Osteoblast (primary cell): ENCODE results near the gene CBX2. TPM values are rescaled to one million over a fixed set of nuclear protein-coding genes. Genes with fewer than 3 reads are reported as not detected.

Experiments used
- DNase-seq: peaks from one replicate; pipeline ENCODE4 v3.0.0; 2011; ENCODE audit warnings: low spot score, mixed read lengths; ENCODE audit not compliant: insufficient read length; ENCODE audit errors: missing footprints
- H2AFZ ChIP-seq: 2 replicates; pipeline ENCODE4 v1.6.0; 2011; ENCODE audit warnings: mild to moderate bottlenecking, low read length
- H3K27ac ChIP-seq: 2 replicates; pipeline ENCODE4 v1.5.1; 2011; ENCODE audit warnings: mild to moderate bottlenecking, low read depth, low read length, moderate library complexity
- H3K27me3 ChIP-seq: 2 replicates; pipeline ENCODE4 v1.6.0; 2012; ENCODE audit warnings: mild to moderate bottlenecking, control low read depth, inconsistent platforms, low read length, moderate library complexity; ENCODE audit not compliant: insufficient read depth
- H3K36me3 ChIP-seq: 2 replicates; pipeline ENCODE4 v1.5.1; 2011; ENCODE audit warnings: mild to moderate bottlenecking, low read length, control low read depth, moderate library complexity; ENCODE audit not compliant: insufficient read depth
- H3K4me1 ChIP-seq: 2 replicates; pipeline ENCODE4 v1.5.1; 2011; ENCODE audit warnings: mild to moderate bottlenecking, low read length, control low read depth, moderate library complexity; ENCODE audit not compliant: insufficient read depth
- H3K4me2 ChIP-seq: 2 replicates; pipeline ENCODE4 v1.6.0; 2011; ENCODE audit warnings: mild to moderate bottlenecking, low read length; ENCODE audit not compliant: insufficient read depth
- H3K4me3 ChIP-seq: fragments of 200-600 bp; sonication (generic); 3 replicates; pipeline ENCODE4 v1.5.1; 2012; ENCODE audit warnings: mild to moderate bottlenecking, low read length, inconsistent platforms; ENCODE audit not compliant: insufficient read depth
- H3K79me2 ChIP-seq: 2 replicates; pipeline ENCODE4 v1.6.0; 2012; ENCODE audit warnings: mild to moderate bottlenecking, low read length, control low read depth, inconsistent platforms; ENCODE audit not compliant: insufficient read depth
- H3K9me3 ChIP-seq: 2 replicates; pipeline ENCODE4 v1.5.1; 2011; ENCODE audit warnings: low read depth, low read length, control low read depth
- H4K20me1 ChIP-seq: 2 replicates; pipeline ENCODE4 v1.6.0; 2012; ENCODE audit warnings: mild to moderate bottlenecking, low read length, control low read depth; ENCODE audit not compliant: insufficient read depth
- CTCF ChIP-seq: IDR thresholded peaks from 2 replicates; pipeline ENCODE4 v1.5.1; 2011; ENCODE audit warnings: mild to moderate bottlenecking, low read depth, low read length, moderate library complexity; ENCODE audit errors: extremely low read depth
- total RNA-seq: library from RNA; depleted of rRNA; stranded (reverse); fragments of >200 nt; gene quantifications from 2 replicates; pipeline ENCODE4 v1.2.3, GENCODE V29; 2012

CBX2 gene
- total RNA-seq, 1 donor: 1.1 TPM

GRCh38 chr17:79755591-79755990 lies 22.4 kb upstream of the CBX2 start:
- H3K27me3 ChIP-seq: peaks cover 4% of the 10 kb centered on the region

GRCh38 chr17:79757140-79757745 lies 20.7 kb upstream of the CBX2 start:
- Histone ChIP-seq H3K27ac (no peak overlapping the region), H3K27me3 (no peaks in the 10 kb centered on the region), H3K4me2 (no peak overlapping the region), H3K4me1 (no peaks in the 10 kb centered on the region), H3K9me3 (no peaks in the 10 kb centered on the region), H2AFZ (no peak overlapping the region), H3K36me3 (no peaks in the 10 kb centered on the region), H3K79me2 (no peaks in the 10 kb centered on the region), H3K4me3 (no peak overlapping the region), H4K20me1 (no peaks in the 10 kb centered on the region)
- TF ChIP-seq CTCF: no peak
- peak; percentile 43 for DNase-seq

More at GRCh38 chr17:79755591-79755990, 22.4 kb upstream of the CBX2 start:
- H3K27ac ChIP-seq: no peak overlapping the region
- no peaks in the 10 kb centered on the region for H3K9me3 ChIP-seq
- H3K79me2 ChIP-seq: no peaks in the 10 kb centered on the region
- H4K20me1 ChIP-seq: no peaks in the 10 kb centered on the region
- H3K36me3 ChIP-seq: no peaks in the 10 kb centered on the region
- no peaks in the 10 kb centered on the region for H3K4me1 ChIP-seq
- TF ChIP-seq CTCF: no peak
- no peak overlapping the region for H2AFZ ChIP-seq
- H3K4me2 ChIP-seq: no peak overlapping the region
- no peak overlapping the region for H3K4me3 ChIP-seq
- no peak for DNase-seq

- H3K4me3 ChIP-seq: no peak overlapping the region
- no peaks in the 10 kb centered on the region for H3K9me3 ChIP-seq
- no peak overlapping the region for H3K4me2 ChIP-seq
- no peaks in the 10 kb centered on the region for H3K4me1 ChIP-seq
- TF ChIP-seq CTCF: no peak
- no peaks in the 10 kb centered on the region for H3K36me3 ChIP-seq
- no peak for DNase-seq
- peaks cover under 1% of the 10 kb centered on the region for H3K27me3 ChIP-seq
- H2AFZ ChIP-seq: no peak overlapping the region
- H4K20me1 ChIP-seq: no peaks in the 10 kb centered on the region
- H3K79me2 ChIP-seq: no peaks in the 10 kb centered on the region
- H3K27ac ChIP-seq: no peak overlapping the region
Measured at GRCh38 chr17:79758271-79758670, 19.7 kb upstream of the CBX2 start.

GRCh38 chr17:79760197-79760906 lies 17.6 kb upstream of the CBX2 start:
- H4K20me1 ChIP-seq: no peaks in the 10 kb centered on the region
- H3K79me2 ChIP-seq: no peaks in the 10 kb centered on the region
- H3K4me2 ChIP-seq: no peak overlapping the region
- no peaks in the 10 kb centered on the region for H3K9me3 ChIP-seq
- no peaks in the 10 kb centered on the region for H3K36me3 ChIP-seq
- H2AFZ ChIP-seq: no peak overlapping the region
- H3K4me1 ChIP-seq: no peaks in the 10 kb centered on the region
- no peak overlapping the region for H3K27ac ChIP-seq
- no peak for TF ChIP-seq CTCF
- peak; percentile 14 for DNase-seq
- H3K27me3 ChIP-seq: peaks cover 4% of the 10 kb centered on the region
- no peak overlapping the region for H3K4me3 ChIP-seq
